Bone marrow (tissue), 2 donors: Measurements from ENCODE around the gene ELP4.

Experiments used
- DNase-seq, 2 donors: peaks; one replicate each; lab custom pipeline; 2025; lab: John Stamatoyannopoulos, UW

The ELP4 gene

GRCh38 chr11:31799435-31800397, 290.1 kb downstream of the ELP4 start:
- no peak for DNase-seq

DNA sequence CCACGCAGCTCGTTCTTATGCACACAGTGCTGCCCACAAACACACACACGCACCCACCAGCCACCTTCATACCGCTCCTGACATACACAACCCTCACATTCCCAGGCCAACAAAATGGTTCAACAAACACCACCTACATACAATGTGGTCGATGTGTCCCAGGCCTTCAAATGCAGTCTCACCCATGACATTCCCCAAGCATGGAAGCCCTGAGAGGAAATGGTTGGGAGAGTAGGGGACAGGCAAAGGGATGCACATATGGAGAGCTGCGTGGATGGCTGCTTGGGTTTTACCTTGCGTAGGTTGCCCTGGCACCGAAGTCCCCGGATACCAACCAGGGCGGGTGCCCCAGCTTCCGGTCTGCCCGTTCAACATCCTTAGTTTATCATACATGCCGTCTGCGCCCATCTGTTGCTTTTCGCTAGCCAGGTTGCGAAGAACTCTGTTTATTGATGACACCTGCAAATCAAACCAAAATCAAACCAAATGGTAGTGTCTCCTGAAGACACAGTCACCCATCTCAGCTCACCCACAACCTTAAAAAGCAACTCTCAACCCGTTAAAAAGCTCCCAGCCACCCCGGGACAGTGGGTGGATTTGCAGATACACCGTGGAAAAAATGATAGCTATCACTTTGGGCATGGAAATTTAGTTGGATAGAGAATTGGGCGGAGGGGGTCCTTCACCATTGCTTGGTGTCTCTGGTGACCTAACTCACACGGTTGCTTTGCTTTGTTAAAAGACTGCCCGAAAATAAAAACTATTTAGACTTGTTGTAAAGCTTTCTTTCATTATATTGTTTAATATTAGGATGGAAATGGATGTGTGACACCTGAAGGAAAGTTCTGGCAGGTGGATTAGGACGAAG, 291.1 kb downstream of the ELP4 start:
- DNase-seq: no peak

- DNase-seq: no peak
Observed at GRCh38 chr11:31801298-31801702, 291.7 kb downstream of the ELP4 start.

- no peak for DNase-seq
Observed at GRCh38 chr11:31802000-31802551, 292.5 kb downstream of the ELP4 start.

- no peak for DNase-seq
Observed at GRCh38 chr11:31802609-31802989, 293.0 kb downstream of the ELP4 start.

GRCh38 chr11:31802990-31803812, 293.6 kb downstream of the ELP4 start:
- no peak for DNase-seq

- no peak for DNase-seq
Observed at GRCh38 chr11:31803813-31804311, 294.3 kb downstream of the ELP4 start.

- DNase-seq: no peak
Observed at GRCh38 chr11:31804312-31805036, 294.9 kb downstream of the ELP4 start.

DNA sequence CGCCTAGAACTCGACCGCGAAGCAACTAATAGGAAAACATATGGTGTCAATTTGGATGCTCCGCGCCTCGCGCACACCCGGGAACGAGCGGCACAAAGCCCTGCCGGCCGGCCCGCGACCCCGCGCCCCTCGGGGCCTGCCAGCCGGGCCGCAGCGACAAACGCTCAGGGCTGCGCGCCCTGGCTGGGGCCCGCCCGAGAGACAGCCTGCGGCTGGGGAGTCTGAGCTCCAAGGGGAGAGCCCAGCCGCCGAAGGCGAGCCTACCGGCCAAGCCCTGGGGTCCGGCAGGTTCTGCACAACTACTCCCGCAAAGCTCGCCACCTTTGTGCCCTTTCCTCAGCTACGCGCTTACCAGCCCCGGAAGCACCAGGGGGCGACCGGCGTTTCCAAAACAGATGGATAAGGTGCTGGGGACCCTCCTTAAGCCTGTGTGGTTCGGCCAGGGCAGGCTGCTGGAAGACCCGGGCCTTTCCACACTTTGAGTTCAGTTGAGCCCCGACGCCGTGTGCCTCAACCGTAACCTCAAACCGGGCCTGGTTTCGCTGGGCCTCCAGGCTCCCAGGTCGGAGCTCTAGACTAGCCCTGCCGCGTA, 295.6 kb downstream of the ELP4 start:
- DNase-seq: no peak

DNA sequence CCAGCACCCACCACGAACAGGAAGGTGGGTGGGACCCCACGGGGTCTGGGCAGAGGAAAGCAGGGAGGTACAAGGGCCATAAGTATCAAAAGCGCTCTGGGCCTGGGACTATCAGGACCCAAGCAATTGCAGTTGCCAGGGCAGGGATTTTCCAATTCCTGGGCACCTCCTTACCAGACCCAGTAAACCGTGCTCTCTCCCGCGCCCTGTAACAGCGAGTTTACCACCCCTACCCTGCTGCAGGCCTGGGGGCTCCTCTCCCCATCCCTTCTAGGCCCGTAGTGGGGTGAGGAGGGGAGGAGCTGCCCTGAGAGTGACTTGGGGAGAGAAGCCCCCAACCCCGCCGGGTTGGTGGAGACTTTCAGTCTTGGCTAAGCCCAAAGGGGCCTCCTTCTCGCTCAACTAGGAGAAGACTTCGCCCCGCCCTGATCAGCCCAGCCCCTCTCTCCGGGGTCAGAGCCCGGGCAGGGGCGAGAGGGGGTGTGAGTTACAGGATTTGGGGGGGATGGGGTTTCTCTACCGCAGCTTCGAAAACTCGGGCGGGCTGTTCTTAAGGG, 296.1 kb downstream of the ELP4 start:
- DNase-seq: no peak

DNA sequence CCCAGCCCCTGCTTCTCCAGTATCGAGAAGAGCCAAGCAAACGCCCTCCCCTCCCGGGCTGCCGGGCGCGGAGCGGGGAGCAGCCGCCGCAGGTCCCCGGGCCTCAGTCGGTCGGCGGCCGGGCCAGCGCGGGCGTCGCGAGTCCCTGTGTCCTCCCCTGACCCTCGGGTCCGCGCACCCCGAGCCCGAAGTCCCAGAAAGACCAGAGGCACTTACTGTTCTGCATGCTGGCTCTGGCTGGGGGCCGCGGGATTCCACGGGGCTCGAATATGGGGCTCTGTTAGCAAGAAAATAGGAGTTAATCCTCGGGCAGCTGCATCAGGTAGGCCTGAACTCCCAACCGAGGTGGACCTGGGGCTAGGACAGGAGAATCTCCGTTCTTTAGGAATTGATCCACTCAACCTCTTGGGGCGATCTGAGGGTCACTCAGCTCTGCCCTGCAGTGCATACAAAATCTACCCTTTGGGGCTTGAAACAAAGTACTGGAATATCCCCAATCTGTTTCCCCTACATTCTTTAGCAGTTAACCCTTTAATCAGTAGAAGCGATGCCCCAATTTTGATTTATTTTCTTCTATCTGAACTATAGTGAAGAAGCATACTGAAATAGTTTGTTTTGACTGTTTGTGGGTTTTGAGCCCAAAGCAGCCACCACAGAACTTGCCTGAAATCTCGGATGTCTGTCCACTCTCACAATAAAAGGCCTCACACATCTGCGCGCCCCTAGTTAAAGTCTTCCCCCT, 296.8 kb downstream of the ELP4 start:
- no peak for DNase-seq

- no peak for DNase-seq
Observed at GRCh38 chr11:31806928-31807798, 297.6 kb downstream of the ELP4 start.

- DNase-seq: no peak
Observed at GRCh38 chr11:31807799-31808667, 298.5 kb downstream of the ELP4 start.

GRCh38 chr11:31808721-31809540, 299.4 kb downstream of the ELP4 start:
- DNase-seq: no peak

- DNase-seq: no peak
Observed at GRCh38 chr11:31809541-31809856, 299.9 kb downstream of the ELP4 start.
